Measurements from ENCODE around the gene LRSAM1. TPM values are rescaled to one million over a fixed set of nuclear protein-coding genes. Genes with fewer than 3 reads are reported as not detected.

The LRSAM1 gene
- total RNA-seq, 1 experiment from 2014 or later, result 7.1 TPM

GRCh38 chr9:127550751-127551150, 99.4 kb downstream of the LRSAM1 start:
- no peak for DNase-seq (ENCODE audit: low read depth)

Other genes starting within 250 kb of the LRSAM1 start
- gene GARNL3, start 186.7 kb upstream of the LRSAM1 start, total RNA-seq (2014; rRNA removed; shearing (Covaris generic)), result 2.5 and 3.2 TPM in 2 replicates
- gene SLC2A8, start 54.3 kb upstream of the LRSAM1 start, total RNA-seq (2014; rRNA removed; shearing (Covaris generic)), result 23.8 and 25.9 TPM in 2 replicates
- 4.4 and 4.6 TPM in 2 replicates for gene ZNF79, start 27.1 kb upstream of the LRSAM1 start, total RNA-seq (2014; rRNA removed; shearing (Covaris generic))
- gene RPL12, start 104 bp upstream of the LRSAM1 start, total RNA-seq (2014; rRNA removed; shearing (Covaris generic)), result 1,607 and 1,832 TPM in 2 replicates
- gene STXBP1, start 160.8 kb downstream of the LRSAM1 start, total RNA-seq (2014; rRNA removed; shearing (Covaris generic)), result 10.3 and 12.4 TPM in 2 replicates